HG03575 (cell line): Measurements from ENCODE around the gene PWP2.
"Not testable (repeated sequence)": the region's sequence is repeated elsewhere in the genome, so short reads cannot be mapped to it uniquely, and the experiment has no call there.

Experiments used
- ATAC-seq: cut with Tn5 transposase; IDR thresholded peaks from one replicate; pipeline ENCODE4 v1.9.1; 2021; ENCODE audit not compliant: unreplicated experiment, insufficient number of reproducible peaks, low FRiP score; ENCODE audit errors: extremely low read depth

PWP2 gene

GRCh38 chr21:44113702-44114371, 6.6 kb downstream of the PWP2 start:
- ATAC-seq, result not testable (repeated sequence)

GRCh38 chr21:44122131-44122530, 14.9 kb downstream of the PWP2 start:
- not testable (repeated sequence) for ATAC-seq

GRCh38 chr21:44127827-44128226, 20.6 kb downstream of the PWP2 start:
- not testable (repeated sequence) for ATAC-seq

- not testable (repeated sequence) for ATAC-seq
Measured at GRCh38 chr21:44133715-44134057, 26.5 kb downstream of the PWP2 start.

GRCh38 chr21:44134732-44135131, 27.5 kb downstream of the PWP2 start:
- not testable (repeated sequence) for ATAC-seq

GRCh38 chr21:44138039-44138438, 30.8 kb downstream of the PWP2 start:
- ATAC-seq, result not testable (repeated sequence)

- not testable (repeated sequence) for ATAC-seq
Measured at GRCh38 chr21:44139787-44140551, 32.8 kb downstream of the PWP2 start.

GRCh38 chr21:44140552-44140932, 33.3 kb downstream of the PWP2 start:
- not testable (repeated sequence) for ATAC-seq

- ATAC-seq, result not testable (repeated sequence)
Measured at GRCh38 chr21:44142470-44142869, 35.3 kb downstream of the PWP2 start.

- not testable (repeated sequence) for ATAC-seq
Measured at GRCh38 chr21:44143380-44143779, 36.2 kb downstream of the PWP2 start.

GRCh38 chr21:44143996-44144395, 36.8 kb downstream of the PWP2 start:
- ATAC-seq, result not testable (repeated sequence)

GRCh38 chr21:44144784-44145602, 37.8 kb downstream of the PWP2 start:
- ATAC-seq, result not testable (repeated sequence)

- not testable (repeated sequence) for ATAC-seq
Measured at GRCh38 chr21:44145616-44146015, 38.4 kb downstream of the PWP2 start.

GRCh38 chr21:44147108-44147507, 39.9 kb downstream of the PWP2 start:
- not testable (repeated sequence) for ATAC-seq

- ATAC-seq, result not testable (repeated sequence)
Measured at GRCh38 chr21:44150255-44150654, 43.1 kb downstream of the PWP2 start.

GRCh38 chr21:44153214-44153888, 46.2 kb downstream of the PWP2 start:
- not testable (repeated sequence) for ATAC-seq

- ATAC-seq, result not testable (repeated sequence)
Measured at GRCh38 chr21:44153889-44154228, 46.7 kb downstream of the PWP2 start.

GRCh38 chr21:44154816-44155230, 47.6 kb downstream of the PWP2 start:
- ATAC-seq, result not testable (repeated sequence)
